Raji (cell line): Measurements from ENCODE around the gene GLB1L2.

Experiments
- POLR2A ChIP-seq: IDR thresholded peaks from 2 replicates; pipeline ENCODE4 v1.6.1; 2011; ENCODE audit warnings: low read depth, low read length, control low read depth; ENCODE audit not compliant: insufficient read depth

The GLB1L2 gene

DNA sequence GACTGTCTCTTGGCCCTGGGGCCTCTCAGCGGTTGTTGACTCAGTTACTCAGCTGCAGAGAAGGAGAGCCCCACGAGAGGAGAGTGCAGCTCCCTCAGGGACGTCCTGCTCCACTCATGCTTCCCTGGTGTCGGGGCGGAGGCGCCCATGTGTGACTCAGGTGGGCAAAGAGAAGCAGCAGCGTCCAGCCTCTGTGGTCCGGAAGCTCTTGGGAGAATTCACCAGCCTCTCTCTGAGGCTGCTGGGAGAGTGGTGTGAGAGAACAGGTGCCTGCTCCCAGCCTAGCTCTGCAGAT, 25.7 kb downstream of the GLB1L2 start:
- TF ChIP-seq POLR2A: no peak

DNA sequence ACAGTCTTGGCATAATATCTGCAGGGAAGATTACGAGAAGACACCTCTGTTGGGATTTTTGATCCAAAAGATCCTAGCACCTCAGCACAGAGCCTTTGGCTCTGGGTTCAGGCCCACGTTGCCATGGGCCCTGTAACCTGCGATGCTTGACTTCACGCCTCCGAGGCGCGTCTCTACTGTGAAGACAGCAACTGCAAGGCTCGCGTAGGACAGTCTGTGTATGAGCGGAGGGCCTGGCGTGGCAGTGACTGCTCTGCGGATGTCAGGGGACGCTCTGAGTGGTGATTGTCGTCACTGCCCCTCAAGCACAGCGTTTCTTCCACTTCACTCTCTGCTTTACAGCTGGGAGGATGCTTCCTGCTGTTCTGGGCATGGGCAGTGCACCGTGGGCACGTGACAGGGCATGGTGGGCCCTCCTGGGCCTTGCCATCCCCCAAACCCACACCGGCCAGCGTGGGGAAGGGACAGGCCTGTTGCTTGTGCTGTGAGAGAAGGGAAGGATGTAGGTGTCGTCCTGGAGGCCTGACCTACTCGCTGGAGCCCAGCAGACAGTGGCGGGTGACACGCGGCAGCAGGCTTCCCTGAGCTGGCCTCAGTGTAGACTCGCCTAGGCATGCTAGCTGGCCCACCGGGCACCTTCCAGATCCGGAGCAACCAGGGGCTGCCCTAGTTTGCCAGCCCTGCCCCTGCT, 26.5 kb downstream of the GLB1L2 start:
- TF ChIP-seq POLR2A: no peak

DNA sequence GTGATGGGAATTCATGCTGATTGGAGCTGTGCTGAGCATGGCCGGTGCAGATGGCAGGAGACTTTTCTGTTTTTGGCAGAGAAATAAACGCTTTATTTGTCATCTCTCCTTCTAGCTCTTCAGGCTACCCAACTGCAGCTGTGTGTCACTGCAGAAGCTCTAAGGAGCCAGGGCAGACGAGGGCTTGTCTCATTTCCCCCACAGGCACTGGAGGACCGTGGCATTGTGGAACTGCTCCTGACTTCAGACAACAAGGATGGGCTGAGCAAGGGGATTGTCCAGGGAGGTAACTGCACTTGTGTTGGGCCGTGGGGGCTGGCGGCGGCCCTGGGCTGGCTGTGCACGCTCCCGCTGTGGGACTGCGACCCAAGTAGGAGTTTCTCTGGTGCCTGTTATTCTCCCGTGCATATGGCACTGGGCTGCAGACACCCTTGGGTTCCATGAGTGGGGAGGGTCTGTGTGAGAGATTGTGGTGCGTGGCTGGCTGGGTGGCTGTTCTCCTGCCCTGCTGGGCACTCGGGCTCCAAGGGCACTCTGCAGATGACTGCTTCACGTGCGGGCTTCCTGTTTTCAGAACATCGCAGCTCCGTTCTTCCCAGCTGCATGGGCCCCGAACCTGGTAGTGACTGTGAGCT, 27.2 kb downstream of the GLB1L2 start:
- no peak for TF ChIP-seq POLR2A

DNA sequence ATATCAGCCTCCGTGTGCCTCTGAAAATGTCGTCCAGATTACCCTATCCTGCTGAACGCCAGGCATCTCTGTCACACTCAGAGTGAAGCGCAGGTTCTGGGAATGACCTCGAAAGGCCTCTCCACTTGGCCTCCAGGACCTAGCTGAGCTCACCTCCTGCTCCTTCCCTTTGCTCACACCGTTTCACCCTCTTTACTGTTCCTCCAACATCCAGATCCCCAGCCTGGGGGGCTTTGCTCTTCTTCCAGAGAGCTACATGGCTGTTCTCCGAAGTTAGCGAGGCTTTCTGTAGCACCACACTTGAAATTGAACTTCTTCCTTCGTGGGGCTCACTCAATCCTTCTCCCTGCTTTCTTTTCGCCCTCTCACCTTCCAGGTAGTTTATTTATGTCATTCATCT, 27.9 kb downstream of the GLB1L2 start:
- no peak for TF ChIP-seq POLR2A

DNA sequence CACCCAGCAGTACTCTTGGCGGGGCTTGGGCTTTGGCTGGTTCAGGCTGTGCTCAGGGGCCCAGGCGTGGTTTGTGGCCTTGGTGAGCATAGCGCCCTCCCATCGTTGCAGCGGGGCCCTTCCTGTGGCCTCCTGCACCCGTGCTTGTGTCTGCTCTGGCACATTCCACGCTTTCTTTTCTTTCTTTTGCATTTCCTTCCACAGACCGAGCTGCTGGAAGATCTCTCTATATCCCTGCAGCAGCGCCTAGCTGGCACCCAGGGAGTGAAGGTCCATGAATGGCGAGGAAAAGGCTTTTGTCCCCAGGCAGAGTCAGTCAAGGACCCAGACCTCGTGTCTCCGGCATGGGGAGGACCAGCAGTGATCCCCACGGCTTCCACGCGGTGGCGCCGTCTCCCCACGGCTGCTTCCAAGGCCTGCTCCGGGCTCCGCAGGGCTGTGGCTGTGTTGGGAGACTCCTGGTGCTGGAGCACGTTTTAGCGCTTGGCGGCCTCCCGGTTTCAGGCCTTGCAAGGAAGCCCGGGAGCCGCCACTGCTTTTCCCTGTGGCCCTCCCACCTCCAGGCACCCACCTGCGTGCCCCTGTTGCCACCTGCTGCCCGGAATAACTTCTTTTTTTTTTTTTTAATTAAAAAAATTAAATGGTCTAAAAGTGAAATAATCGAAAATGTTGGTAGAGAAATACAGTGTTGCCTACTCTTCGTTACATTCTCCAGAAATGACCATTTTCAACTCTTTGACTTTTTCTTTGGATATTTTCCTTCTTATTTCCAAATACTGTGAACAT, 28.5 kb downstream of the GLB1L2 start:
- no peak for TF ChIP-seq POLR2A

DNA sequence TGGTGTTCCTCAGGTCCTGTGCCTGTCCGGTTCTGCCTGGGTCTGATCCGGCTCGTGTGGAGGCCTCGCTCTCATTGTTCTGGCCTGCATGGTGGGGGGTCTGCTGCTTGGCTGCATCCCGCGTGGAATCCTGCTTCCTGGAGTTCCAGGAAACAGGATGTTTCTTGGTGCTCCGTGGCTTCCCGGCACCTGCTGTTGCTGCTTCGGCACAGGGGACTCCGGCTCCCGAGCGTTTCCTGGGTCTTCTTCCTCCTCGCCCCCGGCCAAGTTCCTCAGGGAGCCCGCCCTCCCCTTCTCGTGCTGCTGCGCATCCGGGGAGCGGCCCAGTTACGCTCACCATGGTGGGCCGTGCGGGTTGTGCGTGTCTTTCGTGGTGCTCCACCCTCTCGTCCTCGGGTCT, 29.9 kb downstream of the GLB1L2 start:
- TF ChIP-seq POLR2A: no peak

DNA sequence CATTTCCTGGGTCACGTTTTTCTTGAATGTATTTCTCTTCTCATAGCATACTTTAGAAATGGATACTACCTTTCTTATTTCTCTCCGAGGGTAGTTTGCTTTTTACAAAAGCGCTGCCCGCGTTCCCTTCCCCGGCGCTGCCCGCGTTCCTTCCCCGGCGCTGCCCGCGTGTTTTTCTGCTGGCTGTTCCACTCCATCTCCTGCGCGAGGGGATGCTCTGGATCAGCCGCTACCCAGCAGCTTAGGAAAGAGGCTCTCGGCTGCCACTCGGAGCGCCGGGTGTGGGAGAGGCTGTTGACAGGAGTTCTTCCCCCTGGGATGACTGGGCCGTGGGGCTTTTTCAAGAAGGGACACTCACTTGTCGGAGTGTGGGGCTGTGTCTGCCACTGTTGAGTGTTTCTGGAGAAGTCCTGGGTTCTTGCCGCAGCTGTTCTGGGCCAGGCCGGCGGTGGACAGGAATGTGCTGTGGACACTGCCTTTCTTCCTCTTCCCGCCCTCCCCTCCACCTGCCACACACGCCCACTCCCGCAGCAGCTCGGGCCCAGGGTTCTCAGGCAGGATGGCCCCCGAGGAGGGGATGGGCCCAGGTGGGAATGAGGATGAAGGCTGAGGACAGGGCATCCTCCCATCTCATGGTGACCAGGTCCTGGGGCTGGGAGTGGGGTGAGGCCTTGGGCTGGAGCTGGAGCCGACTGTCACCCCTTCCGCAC, 30.6 kb downstream of the GLB1L2 start:
- TF ChIP-seq POLR2A: no peak

DNA sequence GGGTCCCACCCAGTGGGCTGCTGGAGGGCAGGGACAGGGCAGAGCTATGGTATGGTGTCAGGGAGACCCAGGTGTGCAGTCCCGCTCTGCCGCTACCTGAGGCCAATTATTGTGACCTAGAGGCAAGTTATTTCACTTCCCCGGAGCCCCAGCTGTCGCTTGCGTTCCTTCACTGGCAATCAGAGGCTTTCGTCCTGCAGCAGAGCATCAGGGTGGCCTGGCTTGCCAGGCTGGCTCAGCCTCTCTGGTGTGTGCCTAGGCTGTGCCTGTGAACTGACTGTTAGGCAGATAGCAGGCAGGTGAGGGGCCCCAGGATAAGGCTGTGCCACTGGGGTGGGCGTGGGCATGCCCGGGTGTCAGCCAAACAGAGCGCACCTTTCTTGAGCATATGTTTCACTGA, 31.4 kb downstream of the GLB1L2 start:
- TF ChIP-seq POLR2A: no peak

DNA sequence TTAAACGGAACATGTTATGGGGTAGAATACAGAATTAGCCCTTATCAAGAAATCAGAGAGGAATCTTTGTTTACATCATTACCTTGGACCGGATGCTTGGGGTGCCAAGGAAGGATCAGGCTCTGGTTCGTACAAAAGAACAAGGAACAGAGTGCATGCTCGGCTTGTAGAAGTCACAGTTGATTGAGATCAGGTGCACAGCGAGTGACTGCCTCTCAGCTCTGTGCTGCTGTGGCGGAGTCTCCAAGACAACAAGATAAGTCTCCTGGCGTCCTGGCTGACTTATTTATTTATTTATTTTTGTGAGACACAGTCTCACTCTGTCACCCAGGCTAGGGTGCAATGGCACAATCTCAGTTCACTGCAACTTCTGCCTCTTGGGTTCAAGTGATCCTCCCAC, 31.8 kb downstream of the GLB1L2 start:
- TF ChIP-seq POLR2A: no peak

DNA sequence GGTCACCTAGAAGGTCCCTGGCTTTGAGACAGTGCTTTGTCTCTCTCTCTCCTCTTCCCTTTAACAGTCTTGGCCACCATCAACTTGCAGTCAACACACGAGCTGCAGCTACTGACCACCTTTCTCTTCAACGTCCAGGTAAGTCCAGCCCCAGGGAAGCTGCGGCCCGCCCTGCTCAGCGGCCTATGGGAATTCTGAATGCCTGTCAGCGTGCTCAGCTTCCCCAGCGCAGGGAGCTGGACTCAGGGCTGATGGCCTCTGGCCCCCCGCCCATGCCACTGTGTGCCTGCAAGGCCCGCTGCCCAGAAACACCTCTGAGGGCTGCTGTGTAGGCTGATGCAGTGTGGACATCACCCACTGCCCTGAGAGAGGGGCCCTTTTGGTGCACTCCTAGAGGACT, 32.5 kb downstream of the GLB1L2 start:
- no peak for TF ChIP-seq POLR2A

DNA sequence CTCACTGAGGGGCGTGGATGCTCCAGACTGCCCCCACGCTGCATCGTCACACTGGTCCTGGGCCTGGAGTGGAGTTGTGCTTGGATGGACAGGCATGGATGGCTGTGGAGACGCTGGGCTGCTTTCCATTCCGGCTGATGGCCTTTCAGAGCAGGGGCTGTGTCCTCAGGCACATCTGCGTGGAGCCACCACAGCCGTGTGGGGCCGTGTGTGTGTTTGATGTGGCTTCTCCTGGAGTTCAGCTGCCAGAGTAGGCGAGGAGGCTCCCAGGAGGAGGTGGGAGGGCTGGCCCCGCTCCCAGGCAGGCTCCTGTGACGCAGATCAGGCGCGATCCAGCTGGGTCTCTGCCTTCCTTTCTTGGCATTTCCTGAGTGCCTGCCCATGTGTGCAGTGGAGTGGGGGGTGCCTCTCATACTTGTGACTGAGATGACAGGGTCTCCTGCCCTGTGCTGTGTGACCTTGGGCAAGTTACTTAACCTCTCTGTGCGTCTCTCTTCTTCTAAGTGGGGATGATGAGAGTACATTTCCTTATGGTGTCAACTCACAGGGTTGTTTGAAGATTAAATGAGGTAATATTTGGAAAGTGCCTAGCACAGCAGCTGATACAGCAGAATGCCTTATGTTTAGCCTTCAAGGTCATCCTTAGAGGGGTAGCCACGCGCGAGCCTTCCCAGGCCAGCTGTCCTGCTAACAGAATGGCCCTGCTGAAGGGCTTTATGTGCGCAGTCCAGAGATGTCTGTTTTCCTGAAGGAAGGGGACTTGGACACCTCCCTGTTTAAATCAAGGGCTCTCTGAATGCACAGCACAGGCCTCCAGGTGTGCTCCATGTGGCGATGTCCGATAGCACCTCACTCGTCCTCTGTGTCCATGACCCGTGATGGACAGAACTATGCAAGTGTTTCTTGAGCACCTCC, 33.5 kb downstream of the GLB1L2 start:
- no peak for TF ChIP-seq POLR2A

DNA sequence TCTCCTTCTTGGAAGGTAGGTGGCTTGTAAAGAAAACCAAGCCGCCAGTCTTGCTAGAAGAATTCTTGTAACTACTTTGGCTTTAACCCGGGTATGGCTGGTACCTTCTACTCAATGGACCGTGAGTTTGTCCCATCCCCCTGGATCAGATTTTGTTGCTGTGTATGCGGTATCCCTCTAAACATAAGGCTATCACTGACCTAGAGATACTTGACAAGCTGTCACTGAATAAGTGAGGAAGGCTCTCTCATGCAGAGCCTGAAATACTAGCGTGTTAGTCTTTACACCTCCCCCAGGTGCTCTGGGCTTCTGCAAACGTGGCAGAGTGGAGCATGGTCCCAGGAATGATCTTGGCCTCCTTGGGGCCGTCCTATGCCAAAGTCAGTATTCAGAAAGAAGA, 34.5 kb downstream of the GLB1L2 start:
- TF ChIP-seq POLR2A: no peak

DNA sequence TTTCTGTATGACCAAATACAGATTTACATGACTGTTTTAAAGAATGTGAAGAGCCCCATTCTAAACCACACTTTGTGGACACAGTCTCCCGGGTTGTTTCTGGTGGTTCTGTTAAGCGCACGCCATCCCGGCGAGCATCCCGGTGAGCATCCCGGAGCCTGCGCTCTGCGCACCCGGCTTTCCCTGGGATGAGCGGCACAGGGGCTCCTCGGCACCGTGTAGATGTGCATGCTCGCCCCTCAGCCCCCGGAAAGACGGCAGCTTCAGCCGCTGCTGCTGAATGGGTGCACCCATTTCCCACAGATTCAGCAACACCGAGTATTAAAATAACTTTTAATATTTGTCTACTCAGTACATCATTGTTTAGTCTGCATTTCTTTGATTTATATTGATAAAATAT, 36.0 kb downstream of the GLB1L2 start:
- no peak for TF ChIP-seq POLR2A

DNA sequence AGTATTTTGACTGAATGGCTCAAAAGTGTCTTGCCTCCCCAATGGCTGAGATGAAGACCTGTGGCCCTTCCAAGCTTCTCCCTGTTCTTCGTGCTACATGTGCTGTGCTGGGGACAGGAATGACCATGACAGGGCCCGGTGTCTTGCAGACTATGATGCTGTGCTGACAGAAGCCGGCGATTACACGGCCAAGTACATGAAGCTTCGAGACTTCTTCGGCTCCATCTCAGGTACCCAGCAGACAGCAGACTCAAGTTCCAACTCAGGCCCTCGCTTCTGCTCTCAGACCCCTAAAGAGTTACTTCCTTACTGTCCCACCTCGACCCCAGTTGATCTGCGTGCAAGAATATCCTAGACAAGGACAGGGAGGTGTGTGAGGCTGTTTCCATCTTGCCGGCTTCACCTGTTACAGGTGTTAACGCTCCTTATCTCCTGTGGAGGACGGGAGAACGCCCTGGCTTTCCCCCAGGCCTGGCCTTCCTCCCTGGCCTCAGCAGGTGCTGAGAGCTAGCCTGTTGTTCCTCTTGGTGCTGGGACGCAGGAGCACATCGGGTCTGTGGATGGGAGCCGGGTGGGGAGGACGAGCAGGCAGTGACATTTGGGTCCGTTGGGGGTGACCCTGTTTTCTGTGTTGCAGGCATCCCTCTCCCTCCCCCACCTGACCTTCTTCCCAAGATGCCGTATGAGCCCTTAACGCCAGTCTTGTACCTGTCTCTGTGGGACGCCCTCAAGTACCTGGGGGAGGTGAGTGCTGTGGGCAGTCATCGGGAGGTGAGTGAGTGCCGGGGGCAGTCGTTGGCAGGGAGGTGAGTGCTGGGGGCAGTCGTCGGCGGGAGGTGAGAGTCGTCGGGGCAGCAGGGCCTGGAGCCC, 38.1 kb downstream of the GLB1L2 start:
- no peak for TF ChIP-seq POLR2A
